K562 (cell line): ENCODE results near the gene PMVK. TPM values are rescaled to one million over a fixed set of nuclear protein-coding genes. Genes with fewer than 3 reads are reported as not detected.

Experiments used
- ELF4 ChIP-seq: fragments of 450-650 bp; formaldehyde crosslinking; IDR thresholded peaks from 2 replicates; pipeline ENCODE4 v1.4.0; 2022; ENCODE audit warnings: missing genetic modification characterization
- FOXA3 ChIP-seq, 2 experiments: fragments of 450-650 bp in 1 of 2; sonication (generic) in 1 of 2; formaldehyde crosslinking; IDR thresholded peaks in 1 of 2; conservative IDR thresholded peaks in 1 of 2; 2 replicates each; pipeline versions ENCODE4 v1.4.0 to v1.8.0; 2020 to 2022; ENCODE audit warnings: mild to moderate bottlenecking in 2 of 2, missing genetic modification reagents in 1 of 2
- GTF2E2 ChIP-seq: fragments of 200-800 bp; sonication (Bioruptor generic); IDR thresholded peaks from 2 replicates; pipeline ENCODE4 v1.6.1; 2016; ENCODE audit warnings: missing genetic modification characterization, missing compliant biosample characterization
- MGA ChIP-seq: fragments of 450-650 bp; IDR thresholded peaks from 2 replicates; pipeline ENCODE4 v1.6.1; 2016; ENCODE audit warnings: mild to moderate bottlenecking, moderate library complexity
- TRIM25 ChIP-seq: fragments of 450-650 bp; IDR thresholded peaks from 2 replicates; pipeline ENCODE4 v1.7.0; 2016; ENCODE audit warnings: borderline replicate concordance
- polyA plus RNA-seq, 8 experiments: library from polyadenylated mRNA; depleted of rRNA in 4 of 8; stranded (reverse) in 5 of 8; unstranded in 3 of 8; fragments of >200 nt; fragmentation: Nextera tagmentation in 2 of 8; fragmentation: Illumina TruSeq in 1 of 8; extraction: Ambion mirVana in 2 of 8; extraction: Trizol in 1 of 8; gene quantifications; 2 replicates each; pipeline versions ENCODE4 v1.2.1 to v1.2.3, GENCODE V29; 2011 to 2014; ENCODE audit warnings: inconsistent platforms in 1 of 8, missing spikeins in 1 of 8
- total RNA-seq, 7 experiments: library from RNA; depleted of rRNA in 6 of 7; stranded (reverse); fragments of >200 nt in 6 of 7; fragmentation: Illumina TruSeq in 2 of 7; extraction: Trizol in 2 of 7; gene quantifications; 2 replicates each; pipeline versions ENCODE4 v1.2.1 to v1.2.3, GENCODE V29; 2011 to 2021; ENCODE audit warnings: low replicate concordance in 1 of 7

Gene PMVK
- total and polyA plus RNA-seq, 9 of the 15 experiments (the other 6 are each of a cell fraction or from before 2014, with no cell fraction given), result 1.1 to 15.3 (median 6.3) TPM

- TF ChIP-seq MGA (no peak), FOXA3 (CRISPR knock-in tag; conservative IDR thresholded peaks at IDR 0.05 in 1 of 2, IDR thresholded peaks at IDR 0.05 in 1 of 2) (no peak), ELF4 (CRISPR knock-in tag) (no peak), GTF2E2 (tag) (no peak), TRIM25 (no peak)
These were observed 25.7 kb downstream of the PMVK start (continued) for GRCh38 chr1:154910851-154911250.
